ENCODE data around the gene RNF207.

DNA sequence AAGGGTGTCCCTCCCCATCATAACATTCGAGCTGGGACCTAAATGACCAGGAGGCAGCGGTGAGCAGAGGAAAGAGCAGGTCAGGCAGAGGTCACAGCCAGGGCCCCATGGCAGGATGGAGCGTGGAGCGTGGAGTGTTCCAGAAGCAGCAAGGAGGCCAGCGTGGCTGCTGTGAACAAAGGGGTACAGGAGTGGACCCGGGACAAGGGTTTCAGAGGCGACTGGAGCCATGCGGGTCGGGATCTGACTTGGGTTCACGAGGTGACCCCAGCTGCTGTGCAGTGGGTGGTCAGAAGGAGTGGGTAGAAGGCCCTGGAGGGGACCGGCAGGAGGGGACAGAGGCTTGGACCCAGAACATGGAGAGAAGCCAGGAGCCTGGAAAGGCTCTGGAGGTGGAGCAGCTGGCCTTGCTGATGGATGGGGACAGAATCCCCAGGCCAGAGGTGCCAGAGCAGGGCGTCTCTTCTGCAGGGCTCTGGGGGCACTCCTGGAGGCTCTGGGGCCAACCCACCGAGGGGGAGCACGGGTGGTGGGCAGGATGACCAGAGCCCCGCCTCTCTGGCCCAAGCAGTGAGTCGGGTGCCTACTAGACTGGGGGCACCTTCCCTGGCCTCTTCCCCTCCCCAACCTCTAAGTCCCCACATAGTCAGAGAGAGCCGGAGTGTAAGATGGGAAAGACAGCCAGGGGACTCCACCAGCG, 28.1 kb upstream of the RNF207 start:
- TF ChIP-seq, protein P1, sequence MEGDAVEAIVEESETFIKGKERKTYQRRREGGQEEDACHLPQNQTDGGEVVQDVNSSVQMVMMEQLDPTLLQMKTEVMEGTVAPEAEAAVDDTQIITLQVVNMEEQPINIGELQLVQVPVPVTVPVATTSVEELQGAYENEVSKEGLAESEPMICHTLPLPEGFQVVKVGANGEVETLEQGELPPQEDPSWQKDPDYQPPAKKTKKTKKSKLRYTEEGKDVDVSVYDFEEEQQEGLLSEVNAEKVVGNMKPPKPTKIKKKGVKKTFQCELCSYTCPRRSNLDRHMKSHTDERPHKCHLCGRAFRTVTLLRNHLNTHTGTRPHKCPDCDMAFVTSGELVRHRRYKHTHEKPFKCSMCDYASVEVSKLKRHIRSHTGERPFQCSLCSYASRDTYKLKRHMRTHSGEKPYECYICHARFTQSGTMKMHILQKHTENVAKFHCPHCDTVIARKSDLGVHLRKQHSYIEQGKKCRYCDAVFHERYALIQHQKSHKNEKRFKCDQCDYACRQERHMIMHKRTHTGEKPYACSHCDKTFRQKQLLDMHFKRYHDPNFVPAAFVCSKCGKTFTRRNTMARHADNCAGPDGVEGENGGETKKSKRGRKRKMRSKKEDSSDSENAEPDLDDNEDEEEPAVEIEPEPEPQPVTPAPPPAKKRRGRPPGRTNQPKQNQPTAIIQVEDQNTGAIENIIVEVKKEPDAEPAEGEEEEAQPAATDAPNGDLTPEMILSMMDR (IDR thresholded peaks at IDR 0.05), result no peak
- TF ChIP-seq POLR2AphosphoS5 (IDR thresholded peaks at IDR 0.05) (no peak), EP300 (IDR thresholded peaks at IDR 0.05) (no peak)
